ENCODE data around the gene RAB31. TPM values are rescaled to one million over a fixed set of nuclear protein-coding genes. Genes with fewer than 3 reads are reported as not detected.

The RAB31 gene
- total RNA-seq, 3 donors from 2014 or later, result 12.8 to 58.5 (median 27.4) TPM

DNA sequence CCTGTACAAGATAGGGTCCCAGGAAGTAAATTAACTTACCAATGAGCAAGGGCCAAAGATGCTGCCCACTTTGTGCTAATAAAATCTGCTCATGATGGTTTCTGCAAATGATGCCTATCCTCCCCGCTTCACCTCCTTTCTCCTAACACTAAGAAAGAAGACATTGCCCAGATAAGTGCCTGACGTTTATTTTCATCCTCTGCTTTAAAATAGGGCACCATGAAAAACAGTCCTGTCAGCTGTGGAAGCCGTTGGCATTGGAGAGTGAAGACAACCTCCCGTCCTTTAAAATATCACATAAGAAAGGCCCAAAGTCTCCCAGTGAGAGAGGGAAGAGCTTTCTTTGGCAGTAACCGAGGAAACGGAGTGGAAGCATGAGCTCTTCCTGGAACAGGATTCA lies 176.0 kb downstream of the RAB31 start:
- H3K9me3 ChIP-seq, result no peaks in the 10 kb centered on the region
- DNase-seq (no peak), ATAC-seq (no peak)
- no peaks in the 10 kb centered on the region for H3K36me3 ChIP-seq (ENCODE audit: low read depth)
- H3K4me1 ChIP-seq (ENCODE audit: low read depth), result no peaks in the 10 kb centered on the region
- TF ChIP-seq, protein P1, sequence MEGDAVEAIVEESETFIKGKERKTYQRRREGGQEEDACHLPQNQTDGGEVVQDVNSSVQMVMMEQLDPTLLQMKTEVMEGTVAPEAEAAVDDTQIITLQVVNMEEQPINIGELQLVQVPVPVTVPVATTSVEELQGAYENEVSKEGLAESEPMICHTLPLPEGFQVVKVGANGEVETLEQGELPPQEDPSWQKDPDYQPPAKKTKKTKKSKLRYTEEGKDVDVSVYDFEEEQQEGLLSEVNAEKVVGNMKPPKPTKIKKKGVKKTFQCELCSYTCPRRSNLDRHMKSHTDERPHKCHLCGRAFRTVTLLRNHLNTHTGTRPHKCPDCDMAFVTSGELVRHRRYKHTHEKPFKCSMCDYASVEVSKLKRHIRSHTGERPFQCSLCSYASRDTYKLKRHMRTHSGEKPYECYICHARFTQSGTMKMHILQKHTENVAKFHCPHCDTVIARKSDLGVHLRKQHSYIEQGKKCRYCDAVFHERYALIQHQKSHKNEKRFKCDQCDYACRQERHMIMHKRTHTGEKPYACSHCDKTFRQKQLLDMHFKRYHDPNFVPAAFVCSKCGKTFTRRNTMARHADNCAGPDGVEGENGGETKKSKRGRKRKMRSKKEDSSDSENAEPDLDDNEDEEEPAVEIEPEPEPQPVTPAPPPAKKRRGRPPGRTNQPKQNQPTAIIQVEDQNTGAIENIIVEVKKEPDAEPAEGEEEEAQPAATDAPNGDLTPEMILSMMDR (IDR thresholded peaks at IDR 0.05), result no peak
- intact Hi-C loops (cut with DNase I, micrococcal nuclease), result no loop called here
- H3K4me3 ChIP-seq, result no peak overlapping the region

DNA sequence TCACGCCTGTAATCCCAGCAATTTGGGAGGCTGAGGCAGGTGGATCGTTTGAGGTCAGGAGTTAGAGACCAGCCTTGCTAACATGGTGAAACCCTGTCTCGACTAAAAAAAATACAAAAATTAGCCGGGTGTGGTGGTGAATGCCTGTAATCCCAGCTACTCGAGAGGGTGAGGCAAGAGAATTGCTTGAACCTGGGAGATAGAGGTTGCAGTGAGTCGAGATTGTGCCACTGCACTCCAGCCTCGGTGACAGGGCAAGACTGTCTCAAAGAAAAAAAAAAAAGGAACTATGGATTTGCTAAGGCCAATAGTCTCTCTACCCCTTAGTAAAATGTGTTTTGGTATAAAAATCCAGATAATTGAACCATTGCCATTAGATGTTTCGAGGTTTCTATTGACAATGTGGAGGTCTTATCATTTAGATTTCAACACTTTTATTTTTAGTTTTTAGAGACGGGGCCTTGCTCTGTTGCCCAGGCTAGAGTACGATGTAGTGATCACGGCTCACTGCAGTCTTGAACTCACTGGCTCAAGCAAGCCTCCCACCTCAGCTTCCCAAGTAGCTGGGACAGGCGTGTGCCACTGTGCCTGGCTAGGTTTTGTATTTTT lies 176.5 kb downstream of the RAB31 start:
- TF ChIP-seq, protein P1 (IDR thresholded peaks at IDR 0.05), result no peak
- no peak for DNase-seq
- no peaks in the 10 kb centered on the region for H3K9me3 ChIP-seq
- no peak for ATAC-seq
- H3K4me3 ChIP-seq, result no peak overlapping the region
- H3K4me1 ChIP-seq (ENCODE audit: low read depth), result no peaks in the 10 kb centered on the region
- no peaks in the 10 kb centered on the region for H3K36me3 ChIP-seq (ENCODE audit: low read depth)
- intact Hi-C loops (cut with DNase I, micrococcal nuclease), result no loop called here

DNA sequence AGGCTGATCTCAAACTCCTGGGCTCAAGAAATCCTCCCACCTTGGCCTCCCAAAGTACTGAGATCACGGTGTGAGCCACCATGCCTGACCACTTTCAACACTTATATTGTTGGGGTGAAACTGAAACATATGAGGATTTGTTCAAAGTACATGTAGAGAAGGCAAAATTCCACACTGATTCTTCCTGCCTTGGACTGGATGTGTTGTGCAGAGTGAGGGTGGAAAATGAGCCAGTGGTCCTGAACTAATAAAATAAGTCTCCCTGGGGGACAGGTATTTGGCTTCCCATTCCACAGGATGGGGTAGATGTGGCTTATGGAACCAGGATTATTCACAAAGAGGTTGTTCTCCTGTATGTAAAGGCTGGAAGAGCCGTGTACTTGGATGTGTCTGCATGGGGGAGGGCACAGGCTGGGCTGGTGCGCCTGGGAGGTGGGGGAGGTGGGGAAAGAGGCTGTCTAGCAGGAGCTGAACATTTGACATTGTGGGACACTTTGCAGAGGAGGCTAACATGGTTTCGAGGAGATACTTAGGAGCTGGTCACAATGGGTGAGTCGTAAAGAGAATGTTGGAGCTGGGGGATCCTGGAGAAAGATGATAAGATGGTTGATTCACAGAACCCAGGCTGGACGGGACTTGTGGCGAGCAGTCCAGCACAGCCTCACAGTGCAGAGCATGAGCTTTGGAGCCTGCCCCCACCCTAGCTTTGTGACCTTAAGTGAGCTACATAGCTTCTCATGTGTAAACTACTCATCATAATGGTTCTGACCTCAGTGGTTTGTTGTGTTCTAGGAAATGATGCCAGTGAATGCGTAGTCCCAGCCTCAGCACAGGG lies 177.3 kb downstream of the RAB31 start, which contains the start of gene TXNDC2:
TSS of gene TXNDC2 (plus strand) at position 804 of the 835 bp plus-strand sequence. CDS start 708 bp downstream, outside the sequence.
- Histone ChIP-seq H3K4me3 (no peak within 1 kb of the TSS), H3K36me3 (ENCODE audit: low read depth) (no peaks in the 10 kb centered on the region), H3K4me1 (ENCODE audit: low read depth) (no peaks in the 10 kb centered on the region), H3K9me3 (no peaks in the 10 kb centered on the region)
- TF ChIP-seq, protein P1 (IDR thresholded peaks at IDR 0.05), result no peak
- no peak for ATAC-seq
- no peak for DNase-seq
- intact Hi-C loops (cut with DNase I, micrococcal nuclease), result no loop called here

- intact Hi-C loops (cut with DNase I, micrococcal nuclease), result no loop called here
- DNase-seq (no peak), ATAC-seq (no peak)
- Histone ChIP-seq H3K36me3 (ENCODE audit: low read depth) (no peaks in the 10 kb centered on the region), H3K9me3 (no peaks in the 10 kb centered on the region), H3K4me3 (no peak overlapping the region), H3K4me1 (ENCODE audit: low read depth) (no peaks in the 10 kb centered on the region)
- TF ChIP-seq, protein P1 (IDR thresholded peaks at IDR 0.05), result no peak
These were observed 177.9 kb downstream of the RAB31 start for GRCh38 chr18:9886005-9886348.

DNA sequence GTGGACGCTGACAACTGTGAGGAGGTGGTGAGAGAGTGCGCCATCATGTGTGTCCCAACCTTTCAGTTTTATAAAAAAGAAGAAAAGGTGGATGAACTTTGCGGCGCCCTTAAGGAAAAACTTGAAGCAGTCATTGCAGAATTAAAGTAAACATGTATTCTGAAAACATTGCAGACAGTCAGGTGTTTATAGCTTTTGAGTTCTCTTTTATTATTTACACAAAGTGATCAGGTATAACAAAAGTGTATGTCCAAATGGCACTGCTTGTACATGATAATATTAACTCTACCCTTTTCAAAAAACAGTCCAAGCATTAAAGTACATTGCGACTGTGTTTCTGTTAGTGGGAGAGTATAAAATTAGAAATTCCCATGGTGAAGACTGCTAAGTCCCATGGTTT lies 179.9 kb downstream of the RAB31 start:
- no peak overlapping the region for H3K4me3 ChIP-seq
- no peaks in the 10 kb centered on the region for H3K9me3 ChIP-seq
- no peak for DNase-seq
- no peaks in the 10 kb centered on the region for H3K4me1 ChIP-seq (ENCODE audit: low read depth)
- no peak for ATAC-seq
- H3K36me3 ChIP-seq (ENCODE audit: low read depth), result no peaks in the 10 kb centered on the region
- TF ChIP-seq, protein P1 (IDR thresholded peaks at IDR 0.05), result no peak
- intact Hi-C loops (cut with DNase I, micrococcal nuclease), result no loop called here

Data from mucosa of descending colon (tissue), 3 donors.